DOHH2 (cell line): ENCODE measurements around the gene GPATCH2.

Experiments used
- H3F3A ChIP-seq: fragments of 200-600 bp; sonication (generic), shearing (Covaris generic); 2 replicates; pipeline ENCODE4 v1.6.0; 2016; ENCODE audit warnings: antibody characterized with exemption, mild to moderate bottlenecking; ENCODE audit not compliant: control insufficient read depth, insufficient read depth
- H3K27ac ChIP-seq: fragments of 200-600 bp; sonication (generic); 2 replicates; pipeline ENCODE4 v1.5.1; 2014; ENCODE audit warnings: low read depth, mild to moderate bottlenecking, low read length, moderate library complexity
- H3K27me3 ChIP-seq: fragments of 200-600 bp; sonication (generic); 2 replicates; pipeline ENCODE4 v1.6.1; 2014; ENCODE audit warnings: mild to moderate bottlenecking, low read length, mixed read lengths; ENCODE audit not compliant: control insufficient read depth
- H3K36me3 ChIP-seq: fragments of 200-600 bp; sonication (generic); 2 replicates; pipeline ENCODE4 v1.6.1; 2014; ENCODE audit warnings: mild to moderate bottlenecking, low read length, moderate library complexity, mixed read lengths; ENCODE audit not compliant: control insufficient read depth
- H3K4me1 ChIP-seq: fragments of 200-600 bp; sonication (generic); 2 replicates; pipeline ENCODE4 v1.6.1; 2014; ENCODE audit warnings: mild to moderate bottlenecking, low read length, mixed read lengths; ENCODE audit not compliant: control insufficient read depth
- H3K4me2 ChIP-seq: fragments of 200-600 bp; sonication (generic); 2 replicates; pipeline ENCODE4 v1.6.0; 2014; ENCODE audit warnings: mild to moderate bottlenecking, low read length, moderate library complexity
- H3K4me3 ChIP-seq: fragments of 200-600 bp; sonication (generic); 2 replicates; pipeline ENCODE4 v1.5.1; 2014; ENCODE audit warnings: mild to moderate bottlenecking, low read length, mixed read lengths
- H3K79me2 ChIP-seq: fragments of 200-600 bp; sonication (generic); 2 replicates; pipeline ENCODE4 v1.6.1; 2014; ENCODE audit warnings: mild to moderate bottlenecking, low read length, mixed read lengths; ENCODE audit not compliant: control insufficient read depth
- H3K9me2 ChIP-seq: fragments of 200-600 bp; sonication (generic); replicated peaks from 2 replicates; pipeline ENCODE4 v1.6.1; 2014; ENCODE audit warnings: mild to moderate bottlenecking, low read length, mixed read lengths; ENCODE audit not compliant: control insufficient read depth
- H3K9me3 ChIP-seq: fragments of 200-600 bp; sonication (generic); 2 replicates; pipeline ENCODE4 v1.6.1; 2014; ENCODE audit warnings: antibody characterized with exemption, low read length, mixed read lengths; ENCODE audit not compliant: control insufficient read depth, insufficient read depth
- H4K20me1 ChIP-seq: fragments of 200-600 bp; sonication (generic); 2 replicates; pipeline ENCODE4 v1.6.0; 2014; ENCODE audit warnings: low read depth, mild to moderate bottlenecking, antibody characterized with exemption, low read length, moderate library complexity; ENCODE audit not compliant: control insufficient read depth, insufficient read depth
- CTCF ChIP-seq: fragments of 200-600 bp; sonication (generic); IDR thresholded peaks from one replicate; pipeline ENCODE4 v1.5.1; 2014; ENCODE audit warnings: antibody characterized with exemption, mild to moderate bottlenecking, low read depth, low read length; ENCODE audit not compliant: poor library complexity, severe bottlenecking
- EZH2phosphoT487 ChIP-seq: fragments of 200-600 bp; sonication (generic); IDR thresholded peaks from 2 replicates; pipeline ENCODE4 v1.6.1; 2017; ENCODE audit warnings: borderline replicate concordance, mild to moderate bottlenecking, antibody characterized with exemption, low read length, moderate library complexity, mixed read lengths

GPATCH2 gene

DNA sequence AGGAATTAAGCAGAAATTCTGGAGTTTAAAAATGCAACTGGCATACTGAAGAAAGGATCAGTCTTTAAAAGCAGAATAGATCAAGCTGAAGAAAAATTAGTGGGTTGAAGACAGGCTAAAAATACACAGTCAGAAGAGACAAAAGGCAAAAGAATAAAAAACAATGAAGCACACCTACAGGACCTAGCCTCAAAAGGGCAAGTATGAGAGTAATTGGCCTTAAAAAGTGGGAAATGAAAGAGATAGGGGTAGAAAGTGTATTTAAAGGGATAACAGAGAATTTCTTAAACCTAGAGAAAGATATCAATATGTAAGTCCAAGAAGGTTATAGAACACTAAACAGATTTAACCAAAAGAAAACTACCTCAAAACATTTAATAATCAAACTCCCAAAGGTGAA, 152.4 kb downstream of the GPATCH2 start:
- Histone ChIP-seq H3K4me3 (no peak overlapping the region), H3K9me2 (no peaks in the 10 kb centered on the region), H3K4me1 (no peaks in the 10 kb centered on the region), H3K9me3 (no peaks in the 10 kb centered on the region), H3K79me2 (no peaks in the 10 kb centered on the region), H3K36me3 (no peaks in the 10 kb centered on the region), H3K4me2 (no peak overlapping the region), H3K27me3 (no peaks in the 10 kb centered on the region), H3F3A (no peaks in the 10 kb centered on the region), H3K27ac (no peak overlapping the region), H4K20me1 (no peaks in the 10 kb centered on the region)
- TF ChIP-seq EZH2phosphoT487 (no peak), CTCF (no peak)

DNA sequence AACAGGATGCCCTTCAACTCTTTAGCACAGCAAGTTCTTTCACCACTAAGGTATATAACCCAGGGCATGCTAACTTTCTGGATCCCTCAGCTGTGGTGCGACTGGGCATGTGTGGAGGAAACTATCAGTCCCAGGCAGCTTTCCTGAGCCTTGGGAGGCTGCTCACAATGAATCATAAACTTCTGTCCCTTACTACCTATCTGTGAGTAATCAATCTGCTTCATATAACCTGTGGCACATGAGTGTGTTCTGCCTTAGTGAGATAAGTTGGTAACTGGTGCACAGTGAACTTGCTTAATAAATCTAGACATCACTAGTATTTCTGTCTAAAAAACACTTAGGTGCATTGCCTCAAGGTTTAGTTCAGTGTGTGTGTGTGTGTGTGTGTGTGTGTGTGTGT, 158.0 kb downstream of the GPATCH2 start:
- Histone ChIP-seq H3K4me1 (no peaks in the 10 kb centered on the region), H3F3A (no peaks in the 10 kb centered on the region), H3K4me3 (no peak overlapping the region), H3K36me3 (no peaks in the 10 kb centered on the region), H3K9me2 (no peaks in the 10 kb centered on the region), H4K20me1 (no peaks in the 10 kb centered on the region), H3K4me2 (no peak overlapping the region), H3K9me3 (no peaks in the 10 kb centered on the region), H3K79me2 (no peaks in the 10 kb centered on the region), H3K27ac (no peak overlapping the region), H3K27me3 (no peaks in the 10 kb centered on the region)
- TF ChIP-seq CTCF (no peak), EZH2phosphoT487 (no peak)

DNA sequence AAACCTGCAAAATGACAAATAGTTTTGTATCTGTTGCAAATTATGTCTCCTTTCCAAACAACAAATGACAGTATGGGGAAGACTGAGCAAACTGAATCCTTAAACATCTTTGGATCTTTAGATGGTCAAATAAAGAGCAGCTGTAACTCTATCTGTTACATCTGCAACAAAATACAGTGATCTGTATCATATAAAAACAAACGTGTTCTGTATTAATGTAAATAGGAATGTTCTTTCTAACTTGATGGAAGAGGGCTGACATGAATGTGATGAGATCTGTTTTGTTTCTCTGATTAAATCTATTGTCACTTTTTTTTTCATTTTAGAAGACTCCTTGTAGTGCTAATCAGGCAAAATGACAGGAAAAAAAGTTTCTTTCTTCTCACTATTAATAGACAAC, 159.5 kb downstream of the GPATCH2 start:
- Histone ChIP-seq H3F3A (no peaks in the 10 kb centered on the region), H3K27ac (no peak overlapping the region), H3K4me2 (no peak overlapping the region), H3K27me3 (no peaks in the 10 kb centered on the region), H3K4me3 (no peak overlapping the region), H3K4me1 (no peaks in the 10 kb centered on the region), H3K36me3 (no peaks in the 10 kb centered on the region), H3K9me2 (no peaks in the 10 kb centered on the region), H4K20me1 (no peaks in the 10 kb centered on the region), H3K79me2 (no peaks in the 10 kb centered on the region), H3K9me3 (no peaks in the 10 kb centered on the region)
- TF ChIP-seq CTCF (no peak), EZH2phosphoT487 (no peak)

- Histone ChIP-seq H3K9me3 (no peaks in the 10 kb centered on the region), H4K20me1 (no peaks in the 10 kb centered on the region), H3K9me2 (no peaks in the 10 kb centered on the region), H3F3A (no peaks in the 10 kb centered on the region), H3K36me3 (no peaks in the 10 kb centered on the region), H3K4me2 (no peak overlapping the region), H3K4me1 (no peaks in the 10 kb centered on the region), H3K27ac (no peak overlapping the region), H3K79me2 (no peaks in the 10 kb centered on the region), H3K4me3 (no peak overlapping the region), H3K27me3 (no peaks in the 10 kb centered on the region)
- TF ChIP-seq EZH2phosphoT487 = no peak
- TF ChIP-seq CTCF = no peak
Observed at GRCh38 chr1:217469983-217470382, 160.9 kb downstream of the GPATCH2 start.
